GM18502 (cell line): Measurements from ENCODE around the gene RPS6KL1.

Experiments
- ATAC-seq: cut with Tn5 transposase; IDR thresholded peaks from one replicate; pipeline ENCODE4 v1.9.1; 2021; ENCODE audit warnings: mild to moderate bottlenecking; ENCODE audit not compliant: unreplicated experiment, poor library complexity

Gene RPS6KL1

DNA sequence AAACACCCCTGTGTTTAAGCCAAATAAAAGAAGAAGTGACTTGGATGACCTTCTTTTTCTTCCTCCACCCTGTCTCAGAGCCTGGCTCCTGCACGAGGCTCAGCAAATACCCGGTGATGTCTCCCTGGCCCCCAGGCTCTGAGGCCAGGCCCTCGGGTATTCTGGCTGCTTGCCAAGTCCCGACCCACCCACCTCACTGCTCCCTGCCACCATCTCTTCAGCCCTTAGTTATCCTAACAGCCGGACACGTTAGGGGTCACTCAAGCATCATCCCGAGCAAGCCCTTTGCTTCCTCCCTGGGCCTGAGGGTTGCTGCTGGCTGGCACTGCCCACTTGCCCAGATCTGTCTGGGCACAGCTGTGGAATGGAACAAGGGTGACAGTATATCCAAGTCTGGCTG, 7.2 kb downstream of the RPS6KL1 start:
- no peak for ATAC-seq

DNA sequence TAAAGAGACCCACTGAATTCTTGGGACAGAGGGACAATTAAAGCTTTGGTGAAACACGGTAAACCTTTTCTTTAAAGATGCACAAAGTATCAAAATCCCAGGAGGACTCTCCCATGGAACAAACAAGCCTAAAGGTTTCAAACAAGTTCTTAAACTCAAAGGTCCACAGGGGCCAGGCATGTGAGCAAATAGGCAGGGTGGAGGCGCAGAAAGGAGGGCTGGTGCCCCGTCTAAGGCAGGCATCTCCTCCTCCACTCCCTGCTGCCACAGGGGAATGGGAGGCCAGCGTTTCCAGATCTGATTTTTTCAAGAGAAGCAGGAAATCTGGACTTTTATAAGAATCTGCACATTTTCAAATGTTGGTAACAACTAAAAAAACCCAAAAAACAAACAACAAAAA, 7.6 kb downstream of the RPS6KL1 start:
- ATAC-seq = no peak

DNA sequence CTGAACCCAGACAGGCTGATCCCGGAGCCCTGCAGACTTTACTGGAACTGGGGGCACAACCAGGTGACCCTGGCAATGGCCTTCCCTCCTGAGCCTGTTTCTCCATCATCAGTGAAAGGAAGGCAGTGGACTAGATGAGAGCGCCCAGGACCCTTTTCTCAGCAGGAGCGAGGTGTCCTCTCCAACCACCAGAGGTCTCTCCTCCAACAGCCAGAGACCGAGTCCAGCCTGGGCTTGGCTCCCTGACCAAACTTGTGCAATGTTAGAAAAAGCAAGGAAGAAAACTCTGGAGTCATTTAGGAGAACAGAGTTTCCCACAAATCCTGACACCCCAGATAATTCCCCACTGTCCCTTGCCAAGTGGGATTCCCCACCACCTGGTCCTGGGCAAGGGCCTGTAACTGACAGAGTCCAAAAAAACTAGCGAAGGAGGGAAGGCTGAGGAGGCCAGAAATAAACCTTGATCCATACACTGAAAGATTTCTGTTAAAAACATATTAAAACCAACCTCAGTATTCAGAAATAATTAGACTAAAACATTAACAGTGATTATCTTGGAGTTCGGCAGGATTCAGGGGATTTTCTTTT, 9.0 kb downstream of the RPS6KL1 start:
- no peak for ATAC-seq

GRCh38 chr14:74913393-74913910, 9.6 kb downstream of the RPS6KL1 start:
- no peak for ATAC-seq

- ATAC-seq = no peak
Observed at GRCh38 chr14:74912801-74913200, 10.3 kb downstream of the RPS6KL1 start.

DNA sequence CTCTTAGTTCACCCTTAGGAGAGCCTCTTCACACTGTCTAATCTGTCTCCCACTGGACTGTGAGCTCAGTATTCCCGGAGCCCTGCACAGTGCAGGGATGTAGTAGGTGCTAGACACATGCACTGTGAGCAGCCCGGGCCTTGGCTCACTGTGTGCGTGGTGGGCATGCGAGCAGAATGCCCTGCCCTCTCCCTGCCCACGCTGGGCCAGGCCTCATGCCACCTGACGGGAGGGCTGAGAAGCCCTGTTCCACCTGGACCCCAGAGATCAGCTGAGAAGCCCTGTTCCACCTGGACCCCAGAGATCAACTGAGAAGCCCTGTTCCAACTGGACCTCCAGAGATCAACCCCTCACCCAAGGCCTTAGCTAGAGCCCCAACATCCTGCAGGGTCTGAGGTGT, 10.9 kb downstream of the RPS6KL1 start:
- ATAC-seq = no peak

DNA sequence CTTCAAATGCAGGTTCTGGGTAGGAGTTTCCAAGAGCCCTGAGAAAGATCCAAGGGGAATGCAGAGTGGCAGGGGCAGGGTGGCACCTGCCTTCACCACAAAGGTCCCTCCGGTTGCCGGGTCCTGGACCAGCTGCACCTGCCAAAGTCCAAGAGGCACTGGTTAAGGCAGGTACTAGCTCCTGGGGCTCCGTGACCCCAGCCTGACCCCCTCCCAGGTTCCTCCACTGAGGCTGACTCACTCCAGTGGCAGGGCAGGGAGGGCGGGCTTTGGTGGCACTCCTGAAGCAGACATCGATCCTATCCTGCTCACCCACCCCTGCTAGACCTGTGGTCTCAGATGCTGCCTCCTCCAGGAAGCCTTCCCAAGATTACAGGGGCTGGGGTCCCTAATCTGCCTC, 11.4 kb downstream of the RPS6KL1 start:
- no peak for ATAC-seq

DNA sequence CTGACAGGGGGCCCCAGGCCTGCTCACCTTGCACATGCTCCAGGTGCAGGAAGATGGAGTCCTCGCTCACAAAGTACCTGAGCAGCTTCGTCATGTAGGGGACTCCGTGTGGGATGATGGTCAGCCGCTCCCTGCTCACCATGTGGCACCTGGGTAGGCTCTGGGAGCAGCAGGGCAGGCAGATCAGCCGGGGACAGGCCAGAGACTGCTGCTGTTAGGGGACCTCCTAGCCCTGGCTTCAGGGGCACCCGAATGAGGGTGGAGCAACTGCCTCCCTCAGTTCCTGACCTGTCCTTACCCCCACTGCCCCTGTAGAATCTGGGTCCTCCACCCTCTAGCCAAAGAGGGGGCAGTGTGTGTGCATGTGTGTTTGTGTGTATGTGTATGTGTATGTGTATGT, 11.8 kb downstream of the RPS6KL1 start:
- ATAC-seq = no peak

GRCh38 chr14:74910556-74910955, 12.5 kb downstream of the RPS6KL1 start:
- ATAC-seq = no peak

DNA sequence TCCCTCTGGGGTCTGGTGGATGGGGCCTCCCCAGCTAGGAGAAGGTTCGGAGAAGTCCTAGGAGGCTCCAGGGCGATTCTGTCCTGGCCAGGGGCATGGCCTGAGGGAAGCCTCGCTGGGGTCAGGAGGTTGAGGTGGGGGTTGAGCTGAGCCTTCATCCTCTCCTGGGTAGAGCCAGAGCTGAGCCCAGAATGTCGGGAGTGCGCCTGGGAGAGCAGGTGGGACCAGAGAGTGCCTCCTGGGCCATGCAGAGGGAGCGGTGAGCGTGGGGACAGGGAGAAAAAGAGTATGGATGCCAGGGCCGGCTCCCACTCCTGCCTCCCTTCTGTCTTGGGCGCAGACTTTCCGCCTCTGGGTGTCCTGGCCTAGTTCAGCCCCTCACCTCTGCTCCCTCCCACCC, 13.1 kb downstream of the RPS6KL1 start:
- no peak for ATAC-seq

GRCh38 chr14:74909501-74909900, 13.6 kb downstream of the RPS6KL1 start:
- ATAC-seq = no peak

- ATAC-seq = no peak
Observed at GRCh38 chr14:74908861-74909341, 14.2 kb downstream of the RPS6KL1 start.

DNA sequence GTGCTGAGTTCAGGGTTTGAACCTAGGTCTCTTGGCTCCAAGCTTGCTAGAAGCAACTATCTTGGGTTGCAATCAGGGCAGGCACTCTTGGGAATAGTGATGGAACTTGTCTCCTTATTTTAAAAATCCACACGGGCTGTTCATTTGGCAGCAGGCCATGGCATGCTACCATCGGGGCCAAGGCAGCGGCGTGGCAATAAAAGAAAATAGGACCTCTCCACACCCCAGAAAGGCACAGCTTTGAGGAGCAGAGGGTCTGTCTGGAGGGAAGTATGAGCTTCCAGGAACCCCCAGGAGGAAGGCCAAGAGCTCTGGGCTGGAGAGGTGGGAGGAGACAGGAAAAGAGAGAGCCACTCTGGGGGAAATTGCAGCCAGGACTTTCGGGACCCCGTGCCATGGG, 15.3 kb downstream of the RPS6KL1 start:
- no peak for ATAC-seq

DNA sequence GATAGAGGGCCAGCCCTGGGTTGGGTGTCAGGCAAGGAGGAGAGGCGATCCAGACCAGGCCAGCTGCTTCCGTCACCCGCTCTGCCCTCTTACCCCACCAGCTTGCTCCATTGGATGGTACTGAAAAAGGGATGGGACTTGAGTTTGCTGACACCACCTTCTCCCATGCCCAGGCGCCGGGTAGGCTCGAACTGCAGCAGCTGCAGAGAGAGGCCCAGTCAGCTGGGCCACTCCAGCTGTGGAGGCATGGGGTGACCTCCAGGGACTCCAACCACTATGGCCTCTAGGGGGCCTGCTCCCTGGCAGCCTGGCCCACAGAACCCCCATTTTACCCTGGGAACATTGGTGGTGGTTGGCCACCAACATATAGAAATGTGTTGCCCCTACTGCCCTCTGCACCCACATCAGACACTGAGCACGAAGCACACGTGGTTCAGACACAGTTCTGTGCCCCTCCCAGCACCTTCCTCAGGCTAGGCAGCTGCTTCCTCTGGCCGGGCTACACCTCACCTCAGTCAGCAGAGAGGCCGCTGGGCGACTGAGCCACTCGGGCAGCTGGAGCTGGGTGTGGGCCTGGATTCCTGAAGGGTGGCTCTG, 16.0 kb downstream of the RPS6KL1 start:
- no peak for ATAC-seq

DNA sequence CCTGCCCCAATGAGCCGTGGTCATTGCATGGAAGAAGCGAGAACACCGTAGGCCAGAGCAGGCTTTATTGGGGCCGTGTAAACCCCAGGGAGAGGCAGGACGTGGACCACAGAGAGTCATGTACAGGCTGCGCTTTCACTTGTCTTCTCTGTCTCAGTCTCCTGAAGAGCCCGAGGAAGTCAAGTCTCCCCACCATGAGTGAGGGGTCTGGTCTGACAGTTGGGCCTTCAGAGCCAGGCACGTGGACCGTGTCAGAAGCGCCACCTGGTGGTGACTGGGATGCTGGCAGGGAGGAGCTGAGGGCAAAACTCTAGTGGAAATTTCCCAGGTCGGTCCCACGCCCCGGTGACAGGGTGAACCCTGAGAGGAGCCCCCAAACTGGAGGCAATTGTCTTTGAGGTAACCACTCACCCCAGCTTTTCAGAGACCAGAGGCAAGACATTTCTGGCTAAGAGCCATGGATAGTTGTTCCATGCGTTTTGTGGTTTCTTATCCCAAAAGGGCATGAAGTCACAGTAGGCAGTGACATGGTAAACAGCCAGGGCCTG, 17.4 kb downstream of the RPS6KL1 start:
- no peak for ATAC-seq

- no peak for ATAC-seq
Observed at GRCh38 chr14:74904635-74905503, 18.2 kb downstream of the RPS6KL1 start.

DNA sequence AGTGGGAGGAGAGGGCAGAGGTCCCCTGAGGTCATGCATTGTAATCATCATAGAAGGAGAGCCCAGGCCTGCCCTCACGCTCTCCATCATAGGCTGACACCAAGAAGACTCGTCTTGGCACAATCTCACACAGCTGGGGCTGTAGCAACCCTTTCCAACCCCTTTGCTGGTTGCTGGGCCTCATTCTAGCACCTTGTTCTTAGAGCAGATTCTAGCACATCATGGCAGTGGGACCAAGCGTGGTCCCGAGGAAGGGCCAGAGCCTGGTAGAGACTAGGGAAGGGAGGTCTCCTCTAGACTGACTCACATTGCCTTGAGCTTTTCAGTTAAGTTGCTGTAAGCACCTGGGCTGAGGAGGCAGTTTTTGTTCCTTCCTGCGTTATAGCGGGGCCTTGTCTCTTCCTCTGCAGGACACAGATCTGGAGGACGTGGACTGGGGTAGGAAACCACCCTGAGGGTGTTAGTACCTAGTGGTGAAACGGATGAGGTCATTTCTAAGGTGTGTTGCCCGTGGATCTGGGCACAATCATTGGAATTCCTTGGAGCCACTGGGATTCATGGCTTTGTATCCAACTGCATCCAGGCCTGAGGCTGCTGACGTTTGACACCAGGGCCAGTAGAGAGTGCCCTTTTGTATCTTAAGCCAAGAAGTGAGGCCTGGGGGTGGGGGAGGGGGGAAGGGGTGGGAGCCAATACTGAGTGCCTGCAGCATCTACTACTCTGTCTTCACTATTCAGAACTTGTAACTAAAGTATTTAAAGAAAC, 19.9 kb downstream of the RPS6KL1 start:
- no peak for ATAC-seq

GRCh38 chr14:74898694-74899093, 24.4 kb downstream of the RPS6KL1 start:
- no peak for ATAC-seq

DNA sequence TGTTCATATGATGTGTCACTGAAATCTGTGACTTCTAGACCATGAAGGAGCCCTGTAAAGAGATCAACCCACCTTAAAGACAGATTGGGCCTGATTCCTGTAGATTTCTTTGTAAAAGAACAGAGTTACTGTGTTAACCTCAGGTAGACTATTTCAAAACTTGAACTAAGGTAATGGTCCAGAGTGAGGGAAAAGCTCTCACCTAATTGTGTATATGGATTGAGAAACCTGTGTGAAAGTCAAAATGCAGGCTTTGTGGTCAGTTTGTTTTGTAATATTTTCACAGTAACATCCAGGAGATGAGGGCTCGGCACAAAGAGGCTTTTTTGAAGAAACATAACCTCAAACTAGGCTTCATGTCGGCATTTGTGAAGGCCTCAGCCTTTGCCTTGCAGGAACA, 25.0 kb downstream of the RPS6KL1 start:
- ATAC-seq = no peak

GRCh38 chr14:74897642-74898041, 25.4 kb downstream of the RPS6KL1 start:
- no peak for ATAC-seq
